Measurements from ENCODE around the gene EDA.

GRCh38 chrX:69807400-69807799, 191.5 kb downstream of the EDA start:
- TF ChIP-seq CTCF (conservative IDR thresholded peaks at IDR 0.05; ENCODE audit: low read length) (no peak), EZH2phosphoT487 (IDR thresholded peaks at IDR 0.05; ENCODE audit: borderline replicate concordance, low read depth, low read length) (no peak)

Data from OCI-LY7 (cell line).